Medulla oblongata (tissue), 1 donor: ENCODE data around the gene RSAD1.

Experiments used
- DNase-seq: peaks from one replicate; pipeline ENCODE4 v3.0.0-alpha.2; 2015; ENCODE audit errors: extremely low spot score

The RSAD1 gene

DNA sequence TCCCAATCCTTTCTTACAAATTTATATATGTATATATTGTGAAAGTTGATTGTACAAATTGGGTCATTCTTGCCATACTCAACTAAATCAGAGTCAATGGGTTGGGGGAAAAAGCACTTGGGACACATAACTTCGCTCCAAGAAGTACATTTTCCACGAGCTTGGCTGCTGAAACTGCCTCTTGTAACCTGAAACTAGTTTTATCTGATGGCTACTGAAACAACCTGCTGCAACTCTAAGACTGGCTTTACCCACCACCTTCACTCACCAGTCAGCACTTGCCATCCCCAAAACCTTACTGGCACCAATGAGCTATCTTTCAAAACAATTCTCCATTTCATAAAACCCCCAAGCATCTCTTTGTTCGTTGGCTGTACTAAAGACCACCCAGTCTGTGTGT lies 15.1 kb downstream of the RSAD1 start:
- DNase-seq: no peak

DNA sequence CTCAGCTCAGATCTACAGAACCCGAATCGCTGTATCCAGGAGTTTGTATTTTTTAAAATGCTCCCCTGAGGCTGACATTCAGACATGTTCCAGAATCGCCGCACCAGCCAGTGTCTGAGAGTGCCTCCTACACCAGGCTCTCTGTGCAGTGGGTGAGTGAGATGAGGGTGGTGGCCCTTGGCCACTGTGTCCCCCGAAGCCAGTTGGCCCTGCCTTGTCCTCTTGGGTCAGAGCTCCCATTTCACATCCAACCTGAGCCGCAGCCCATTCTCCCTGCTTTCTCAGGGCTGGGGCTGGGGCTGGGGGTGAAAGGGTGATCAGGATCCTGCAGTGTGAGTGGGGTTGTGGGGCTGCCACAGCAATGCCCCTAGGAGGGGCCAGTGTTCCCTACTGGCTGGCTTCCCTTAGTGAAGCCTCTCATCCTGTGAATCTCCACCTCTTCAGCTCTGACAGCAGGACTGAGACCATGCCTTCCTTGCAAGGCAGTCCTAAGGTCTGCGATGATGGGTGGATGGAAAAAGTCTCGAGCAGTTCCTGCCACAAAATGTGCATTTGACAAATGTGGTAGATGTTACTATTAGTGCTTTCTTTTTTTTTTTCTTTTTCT lies 16.7 kb downstream of the RSAD1 start:
- DNase-seq: no peak

DNA sequence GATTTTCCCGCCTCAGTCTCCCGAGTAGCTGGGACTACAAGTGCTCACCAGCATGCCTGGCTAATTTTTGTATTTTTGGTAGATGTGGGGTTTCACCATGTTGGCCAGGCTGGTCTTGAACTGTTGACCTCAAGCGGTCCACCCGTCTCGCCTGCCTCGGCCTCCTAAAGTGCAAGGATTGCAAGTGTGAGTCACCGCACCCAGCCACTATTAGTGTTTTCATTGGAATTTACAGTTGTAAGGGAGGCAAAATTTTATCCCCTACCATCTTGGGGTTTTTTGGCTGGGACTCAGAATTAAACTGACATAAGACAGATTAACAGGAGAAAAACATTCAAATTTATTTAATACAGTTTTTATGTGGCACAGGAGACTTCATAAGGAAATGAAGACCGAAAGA lies 17.3 kb downstream of the RSAD1 start:
- no peak for DNase-seq

DNA sequence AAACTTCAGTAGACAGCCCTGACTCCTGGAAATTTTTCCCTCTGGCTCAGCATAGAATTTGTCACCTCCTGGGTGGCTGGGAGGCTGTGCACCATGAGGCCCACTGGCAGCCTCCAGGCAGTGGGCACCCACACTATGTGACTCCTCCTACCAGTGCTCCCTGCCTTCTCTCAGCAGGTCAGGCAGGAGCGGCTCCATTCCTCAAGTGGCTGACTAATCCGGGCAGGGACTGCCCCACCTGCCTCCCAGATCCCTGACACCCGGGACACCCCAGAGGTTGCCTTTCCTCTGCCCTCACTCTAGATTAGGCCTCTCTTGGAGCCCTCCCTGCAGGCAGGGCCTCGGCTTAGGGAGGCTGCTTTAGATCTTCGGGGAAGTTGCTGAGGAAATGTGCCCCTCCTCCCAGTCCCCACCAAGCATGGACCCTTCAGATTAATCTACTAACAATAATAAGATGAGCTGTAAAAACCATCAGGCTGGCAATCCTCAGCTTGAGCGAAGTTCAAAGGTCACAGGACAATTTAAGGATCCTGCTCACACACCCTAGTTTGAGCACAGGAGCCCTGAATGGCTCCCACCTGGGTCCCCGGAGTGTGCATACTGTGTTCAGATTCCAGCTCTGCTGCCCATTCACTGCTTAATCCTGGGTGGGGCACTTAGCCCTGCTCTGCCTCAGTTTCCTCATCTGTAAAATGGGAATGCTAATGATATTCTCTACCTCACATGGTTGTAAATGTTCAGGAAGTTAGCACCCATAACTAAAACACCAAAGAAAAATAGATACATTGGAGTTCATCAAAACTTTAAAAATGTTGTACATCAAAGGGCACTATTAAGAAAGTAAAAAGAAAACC lies 19.6 kb downstream of the RSAD1 start:
- no peak for DNase-seq

DNA sequence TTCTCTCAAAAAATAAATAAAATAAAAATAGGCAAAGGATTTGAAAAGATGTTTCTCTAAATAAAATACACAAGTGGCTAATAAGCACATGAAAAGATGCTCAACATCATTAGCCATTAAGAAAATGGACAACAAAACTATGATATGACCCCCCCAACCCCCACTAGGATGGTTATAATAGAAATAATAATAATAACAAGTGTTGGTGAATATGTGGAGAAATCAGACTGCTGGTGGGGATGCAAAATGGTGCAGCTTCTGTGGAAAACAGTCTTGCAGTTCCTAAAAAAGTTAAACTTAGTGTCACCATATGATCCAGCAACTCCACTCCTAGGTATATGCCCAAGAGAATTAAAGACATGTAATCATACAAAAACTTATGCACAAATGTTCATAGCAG lies 20.6 kb downstream of the RSAD1 start:
- no peak for DNase-seq

DNA sequence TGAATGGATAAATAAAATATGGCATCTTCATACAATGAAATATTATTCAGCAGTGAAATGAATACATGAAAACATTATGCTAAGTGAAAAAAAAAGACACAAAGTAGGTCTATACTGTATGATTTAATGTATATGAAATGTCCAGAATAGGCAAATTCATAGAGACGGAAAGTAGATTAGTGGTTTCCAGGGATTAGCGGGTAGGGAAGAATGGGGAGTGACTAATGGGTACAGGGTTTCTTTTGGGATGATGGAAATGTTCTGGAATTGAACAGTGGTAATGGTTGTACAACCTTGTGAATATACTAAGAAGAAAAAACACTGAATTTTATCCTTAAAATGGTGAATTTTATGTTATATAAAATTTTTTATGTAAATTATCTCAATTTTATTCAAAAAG lies 21.1 kb downstream of the RSAD1 start:
- DNase-seq: no peak

DNA sequence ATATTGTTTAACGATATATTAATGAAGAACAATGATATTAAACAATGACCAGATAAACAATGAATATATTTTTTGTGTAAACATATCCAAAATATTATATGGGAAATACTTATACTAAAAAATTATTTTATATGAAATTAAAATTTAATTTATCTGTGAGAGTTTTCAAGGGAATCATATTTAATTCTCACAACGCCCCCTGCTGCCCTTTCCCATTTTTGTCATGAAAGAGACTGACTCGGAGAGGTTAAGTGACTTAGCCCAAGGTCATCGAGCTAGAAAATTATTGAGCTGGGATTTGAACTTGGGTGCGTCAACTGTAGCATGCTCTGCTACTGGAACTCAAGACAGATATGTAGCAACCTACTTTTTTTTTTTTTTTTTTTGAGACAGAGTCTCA lies 22.4 kb downstream of the RSAD1 start:
- DNase-seq: no peak

DNA sequence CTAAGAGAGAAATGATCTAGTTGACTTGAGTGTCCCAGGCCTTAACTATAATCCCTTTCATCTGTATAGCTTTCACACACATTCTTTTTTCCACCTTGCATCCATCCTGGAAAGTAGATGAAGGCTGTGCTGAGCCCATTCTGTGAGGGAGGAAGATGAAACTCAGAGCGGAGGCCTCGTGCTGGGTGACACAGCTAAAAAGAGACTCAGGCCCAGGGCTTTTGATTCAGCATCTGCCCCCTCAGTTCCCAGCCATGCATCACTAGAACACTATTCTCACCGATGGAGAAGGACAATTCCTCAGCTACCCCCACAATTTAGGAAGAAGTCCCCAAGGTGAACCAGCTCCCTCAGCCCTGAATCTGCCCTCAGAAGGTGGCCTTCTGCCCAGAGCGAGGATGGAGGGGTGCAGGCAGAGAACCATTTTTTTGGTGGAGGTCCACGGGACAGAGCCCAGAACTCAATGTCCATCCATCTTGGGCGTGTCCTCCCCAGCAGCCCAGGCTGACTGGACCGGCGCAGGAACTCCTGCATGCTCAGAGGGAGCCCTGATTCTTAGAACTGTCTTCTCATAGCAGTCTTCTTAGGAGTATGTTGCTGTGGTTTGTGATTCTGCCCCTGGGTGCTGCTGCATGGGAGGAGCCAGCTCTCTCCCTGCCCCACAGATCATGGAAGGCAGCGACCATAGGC lies 23.8 kb downstream of the RSAD1 start:
- DNase-seq: no peak

DNA sequence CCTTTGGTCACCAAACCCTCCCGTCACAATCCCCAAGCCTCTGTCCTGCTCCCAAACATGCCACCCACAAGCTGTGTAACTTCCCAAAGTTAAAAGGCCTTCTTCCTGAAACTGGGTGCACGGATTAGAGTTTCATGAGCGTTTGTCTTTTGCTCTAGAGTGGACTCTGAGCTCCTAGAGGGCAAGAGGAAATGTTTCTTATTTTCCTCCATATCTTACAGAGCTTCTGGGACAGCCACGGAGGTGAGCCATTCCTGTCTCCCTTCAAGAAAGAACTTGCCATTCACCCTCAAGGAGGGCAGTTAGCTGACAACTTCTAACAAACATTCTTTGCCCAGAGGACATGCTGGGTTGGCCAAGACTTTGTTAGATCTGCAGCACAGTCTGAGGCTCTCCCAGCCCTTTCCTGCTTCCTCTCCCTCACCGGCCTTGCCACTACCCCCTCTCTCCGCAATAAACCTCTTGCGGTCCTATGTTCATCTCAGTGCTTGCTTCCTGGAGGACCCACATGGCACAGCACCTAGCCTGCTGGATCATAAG lies 27.0 kb downstream of the RSAD1 start:
- no peak for DNase-seq

DNA sequence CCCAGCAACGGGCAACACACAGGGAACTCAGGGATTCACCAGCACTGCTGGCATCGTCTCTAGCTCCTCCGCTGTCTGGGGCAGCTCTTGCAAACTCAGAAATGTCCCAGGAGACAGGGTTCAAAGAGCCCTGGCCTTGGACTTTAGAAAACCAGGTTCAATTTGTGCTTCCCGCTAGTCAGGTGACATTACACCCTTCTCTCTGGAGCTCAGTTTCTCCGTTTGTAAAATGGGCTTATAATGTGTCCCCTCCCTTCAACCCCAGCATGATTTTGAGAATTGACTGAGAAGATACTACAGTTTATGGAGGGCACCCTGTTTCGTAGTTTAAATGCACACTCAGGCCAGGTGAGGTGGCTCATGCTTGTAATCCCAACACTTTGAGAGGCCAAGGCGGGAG lies 27.6 kb downstream of the RSAD1 start:
- no peak for DNase-seq

DNA sequence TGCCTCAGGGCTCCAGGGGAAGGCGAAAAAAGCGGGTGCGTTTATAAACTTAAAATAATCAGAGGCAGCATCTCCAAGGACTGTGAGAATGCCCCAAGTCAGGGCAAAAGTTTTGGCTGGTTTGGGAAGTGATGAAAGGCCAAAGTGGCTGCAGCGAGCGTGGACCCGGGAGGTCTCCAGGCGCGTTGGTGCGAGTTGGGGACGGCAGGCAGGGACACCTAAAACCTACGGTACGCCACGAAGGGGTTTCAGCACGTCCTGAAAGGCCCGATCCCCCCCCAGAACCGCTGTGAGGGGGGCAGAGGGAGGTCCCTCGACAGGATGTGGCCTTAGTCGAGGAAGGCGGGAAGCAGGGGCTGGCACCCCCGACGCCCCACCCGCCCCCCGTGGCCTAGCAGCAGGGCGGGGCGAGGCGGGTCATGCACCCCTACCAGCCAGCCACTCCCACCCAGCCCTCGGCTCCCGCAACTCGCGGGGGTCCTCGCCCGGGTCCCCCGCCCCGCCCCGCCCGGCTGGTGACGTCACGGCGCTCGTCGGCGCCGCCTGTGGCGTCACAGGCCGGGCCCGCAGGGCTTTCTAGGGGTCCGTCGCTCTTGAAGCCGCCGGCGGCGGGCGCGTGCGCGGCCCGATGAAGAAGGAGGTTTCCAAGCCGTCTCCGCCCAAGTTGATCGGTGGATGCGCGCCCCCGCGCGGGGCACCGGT lies 29.4 kb downstream of the RSAD1 start, which contains the start of gene MYCBPAP:
Gene MYCBPAP (plus strand): TSS at position 569 of the 702 bp plus-strand sequence. CDS start 236 bp downstream, outside the sequence.
- peak; percentile 67 for DNase-seq

DNA sequence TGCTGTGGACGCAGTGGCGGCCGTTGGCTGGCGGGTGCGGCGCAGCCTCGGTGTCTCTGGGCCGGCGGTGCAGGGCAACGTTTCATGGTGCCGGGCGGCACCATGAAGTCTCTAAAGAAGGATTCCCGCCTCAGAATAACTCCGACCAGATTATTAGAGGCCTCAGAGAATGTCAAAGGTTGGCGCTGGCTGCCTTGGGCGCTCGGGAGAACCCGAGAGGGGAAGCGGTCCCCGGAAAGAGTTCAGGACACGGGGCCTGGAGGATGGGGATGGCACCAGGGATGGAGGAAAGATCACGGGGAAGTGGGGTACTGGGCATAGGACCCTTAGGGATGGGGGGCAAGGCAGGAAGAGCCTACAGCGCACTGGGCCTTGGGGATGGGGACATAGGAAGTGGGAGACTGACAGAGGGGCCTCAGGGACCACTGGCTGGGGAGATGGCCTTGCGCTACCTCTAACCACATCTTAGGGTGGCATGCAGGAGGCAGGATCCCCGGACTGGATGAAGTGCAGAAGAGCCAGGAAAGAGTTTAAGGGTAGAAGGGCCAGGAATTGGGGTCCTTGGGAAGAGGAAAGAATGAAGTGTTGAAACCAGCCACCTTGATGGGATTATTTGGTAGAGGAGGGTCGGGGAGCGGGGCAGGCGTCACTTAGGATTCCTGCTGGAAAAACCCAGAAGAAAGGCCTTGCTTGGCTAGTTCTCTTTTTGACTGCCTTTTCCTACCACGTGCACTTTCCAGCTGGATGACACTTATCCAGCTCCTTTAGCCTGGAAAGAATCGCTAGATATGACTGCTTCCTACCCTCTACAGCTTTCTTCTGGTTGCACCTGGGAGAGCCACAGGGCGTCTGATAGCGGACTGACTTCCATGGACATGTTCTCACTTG lies 30.2 kb downstream of the RSAD1 start:
- peak; percentile 13 for DNase-seq

DNA sequence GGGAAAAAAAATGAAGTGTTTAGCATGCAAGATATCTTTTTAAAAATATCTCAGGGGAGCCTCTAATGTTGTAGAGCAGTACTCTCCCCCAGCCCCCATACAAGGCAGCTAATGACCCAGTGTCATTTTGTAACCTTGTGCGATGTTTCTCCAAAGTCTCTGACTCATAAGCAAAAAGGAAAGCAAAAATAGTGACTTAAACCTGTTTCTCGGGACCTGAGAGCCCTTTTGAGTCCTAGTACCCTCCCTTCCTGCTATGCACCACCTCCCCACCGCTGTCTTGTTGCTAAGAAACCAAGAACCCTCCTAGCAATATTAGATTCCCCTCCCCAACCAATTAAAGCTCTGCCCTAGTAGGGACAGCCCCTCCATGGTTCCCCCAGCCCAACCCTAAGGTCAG lies 32.4 kb downstream of the RSAD1 start:
- DNase-seq: no peak

DNA sequence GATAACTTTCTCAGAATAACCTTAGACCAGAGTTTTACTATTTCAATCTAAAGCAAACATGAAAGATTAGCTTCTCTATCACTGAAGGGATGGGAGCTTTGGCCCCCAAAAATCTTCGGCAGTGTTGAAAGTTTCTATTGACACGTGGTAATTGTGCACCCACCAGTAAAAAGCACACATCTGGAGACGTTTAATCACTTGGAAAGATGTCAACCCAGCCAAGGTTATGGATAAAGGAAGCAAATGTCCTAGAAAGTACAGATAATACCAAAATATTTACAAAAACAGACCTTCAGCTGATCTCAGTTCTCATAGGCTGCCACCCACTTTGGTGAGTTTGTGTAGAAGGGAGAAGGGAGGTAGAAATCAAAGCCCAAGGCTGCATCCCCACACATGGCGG lies 34.8 kb downstream of the RSAD1 start:
- no peak for DNase-seq

DNA sequence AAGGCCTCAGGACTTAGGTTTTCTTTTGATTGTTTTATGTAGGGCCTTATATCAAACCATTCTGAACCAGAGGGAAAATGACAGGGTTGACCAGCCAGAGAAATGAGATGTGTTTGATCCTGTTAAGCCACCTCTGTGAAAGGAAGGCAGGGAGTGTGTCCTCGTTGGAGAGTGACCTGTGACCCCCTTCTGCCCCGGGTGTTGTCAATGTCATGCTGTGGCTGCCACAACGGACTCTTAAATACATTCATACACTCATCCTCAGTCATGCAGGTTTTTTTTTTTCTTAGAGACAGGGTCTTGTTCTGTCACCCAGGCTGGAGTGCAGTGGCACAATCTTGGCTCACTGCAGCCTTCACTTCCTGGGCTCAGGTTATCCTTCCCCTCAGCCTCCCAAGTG lies 35.7 kb downstream of the RSAD1 start:
- DNase-seq: no peak

DNA sequence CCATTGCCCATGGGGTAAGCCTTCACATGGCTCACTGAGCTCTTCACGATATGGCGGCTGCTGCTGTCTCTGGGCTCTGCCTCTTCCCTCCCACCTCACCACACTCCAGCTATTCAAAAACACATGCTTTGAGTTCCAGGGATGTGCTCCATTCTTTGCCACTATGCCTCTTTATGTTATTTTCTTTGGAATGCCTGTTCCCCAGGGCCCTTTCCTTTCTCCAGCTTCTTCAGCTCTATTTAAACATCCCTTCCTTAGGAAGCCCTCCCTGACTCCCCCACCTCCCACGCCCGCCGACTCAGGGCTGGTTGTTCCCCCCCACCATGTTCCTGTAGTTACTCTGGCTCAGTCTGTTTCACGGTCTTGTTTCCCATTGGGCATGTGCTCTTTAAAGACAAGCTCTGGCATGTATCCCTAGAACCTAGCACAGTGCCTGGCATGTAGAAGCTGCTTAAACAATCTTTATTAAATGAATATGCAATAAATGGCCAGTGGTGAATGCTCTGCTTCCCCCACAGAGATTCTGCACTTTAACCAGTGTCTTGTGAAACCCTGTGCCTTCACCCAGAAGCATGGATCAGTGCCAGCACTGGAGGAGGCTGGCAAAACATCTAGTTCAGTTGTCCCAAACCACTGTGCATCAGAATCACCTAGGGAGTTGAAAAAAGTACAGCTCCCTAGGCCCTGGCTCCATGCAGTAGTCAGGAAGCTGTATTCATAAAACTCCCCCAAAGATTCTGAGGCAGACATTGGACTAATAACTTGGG lies 36.5 kb downstream of the RSAD1 start:
- DNase-seq: peak; percentile 11

DNA sequence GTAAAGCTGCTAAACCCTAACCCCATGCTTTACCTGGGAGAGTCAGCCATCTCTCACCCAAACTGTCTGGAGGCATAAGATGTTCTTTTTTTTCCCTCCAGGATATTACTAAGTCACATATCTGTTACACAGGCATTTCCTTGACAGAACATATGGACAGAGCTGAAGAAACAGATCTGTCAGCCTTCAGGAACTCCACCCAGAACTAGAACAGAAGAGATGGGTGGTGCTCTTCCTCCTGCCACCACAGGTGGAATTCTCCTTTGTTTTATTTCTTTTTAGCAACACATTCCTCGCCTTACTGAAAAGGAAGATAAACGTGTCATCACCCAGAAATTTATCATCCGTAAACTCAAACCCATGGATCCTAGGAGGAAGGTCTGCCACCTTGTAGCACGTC lies 38.4 kb downstream of the RSAD1 start:
- no peak for DNase-seq

DNA sequence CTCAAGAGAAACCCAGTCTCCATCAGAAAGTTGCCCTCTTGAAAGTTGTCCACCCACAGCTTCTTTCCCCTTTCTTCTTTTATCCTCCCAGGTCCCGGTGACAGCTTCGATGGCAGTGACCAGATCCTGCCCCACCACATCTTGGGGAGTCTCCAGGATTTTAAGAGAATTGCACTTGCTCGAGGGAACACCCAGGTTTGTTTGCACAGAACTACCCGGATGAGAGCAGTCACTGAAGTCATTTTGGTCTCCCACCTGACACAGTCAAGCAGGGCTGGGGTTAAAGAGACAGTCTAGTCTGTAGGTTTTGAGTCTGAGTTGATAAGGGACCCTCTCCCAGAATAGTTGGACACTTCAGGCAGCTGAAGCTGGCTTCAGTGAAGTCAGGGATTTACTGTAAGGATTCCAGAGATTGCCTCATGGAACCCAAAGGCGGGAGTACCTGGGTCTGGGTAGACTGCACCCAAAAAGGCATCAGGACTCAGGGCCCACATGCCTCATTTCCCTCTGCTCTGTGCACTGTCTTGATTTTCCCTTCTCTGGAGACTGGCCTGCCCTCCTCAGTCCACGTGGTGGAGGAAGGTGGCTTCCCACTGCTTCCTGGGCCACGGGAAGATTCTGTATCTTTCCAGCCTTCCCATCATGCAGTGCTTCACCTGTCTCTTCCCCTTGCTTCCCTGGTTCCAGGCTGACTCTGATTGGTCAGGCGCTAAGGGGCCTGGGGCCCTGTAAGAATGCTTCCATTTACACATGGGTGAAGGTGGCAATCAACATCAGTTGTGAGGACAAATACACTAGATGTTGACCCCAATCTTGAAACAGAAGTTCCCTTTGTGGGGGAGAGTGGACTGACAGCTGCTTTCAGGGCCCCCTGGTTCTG lies 39.1 kb downstream of the RSAD1 start:
- no peak for DNase-seq

DNA sequence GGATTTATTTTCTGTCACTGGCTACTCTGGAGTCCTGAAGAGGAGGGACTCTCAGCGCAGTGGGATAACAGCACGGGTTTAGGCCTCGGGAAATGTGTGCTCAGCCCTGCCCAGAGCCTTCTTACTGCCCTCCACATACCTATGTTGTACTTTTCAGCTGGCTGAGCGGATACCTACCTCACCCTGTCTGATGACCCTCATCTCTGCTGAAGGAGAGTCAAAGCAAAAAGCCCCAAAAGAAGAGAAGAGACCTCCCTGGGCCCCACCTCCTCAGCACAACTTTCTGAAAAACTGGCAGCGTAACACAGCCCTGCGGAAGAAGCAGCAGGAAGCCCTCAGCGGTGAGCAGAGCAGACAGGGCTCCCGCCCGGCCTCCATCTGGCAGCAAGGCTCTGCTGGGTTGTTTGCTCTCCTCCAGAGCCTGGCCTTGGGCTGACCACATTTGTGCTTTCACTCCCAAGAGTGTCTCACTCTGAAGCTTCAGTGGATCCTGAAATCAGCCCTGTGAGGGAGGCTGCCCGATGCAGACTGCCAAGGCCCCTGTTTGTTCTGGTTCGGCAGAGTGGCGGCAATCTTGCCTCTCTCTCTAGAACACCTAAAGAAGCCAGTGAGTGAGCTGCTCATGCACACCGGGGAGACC lies 39.8 kb downstream of the RSAD1 start:
- no peak for DNase-seq
